GM18873 (cell line): ENCODE results near the gene PPM1G.
A peak's percentile ranks its signal among the peaks of the same experiment; 100 is the strongest.
"Not testable (repeated sequence)": the region's sequence is repeated elsewhere in the genome, so short reads cannot be mapped to it uniquely, and the experiment has no call there.

Experiments used
- ATAC-seq: cut with Tn5 transposase; IDR thresholded peaks from one replicate; pipeline ENCODE4 v1.9.1; 2021; ENCODE audit warnings: mild to moderate bottlenecking, moderate library complexity, moderate number of reproducible peaks; ENCODE audit not compliant: unreplicated experiment, low FRiP score

The PPM1G gene, protein sequence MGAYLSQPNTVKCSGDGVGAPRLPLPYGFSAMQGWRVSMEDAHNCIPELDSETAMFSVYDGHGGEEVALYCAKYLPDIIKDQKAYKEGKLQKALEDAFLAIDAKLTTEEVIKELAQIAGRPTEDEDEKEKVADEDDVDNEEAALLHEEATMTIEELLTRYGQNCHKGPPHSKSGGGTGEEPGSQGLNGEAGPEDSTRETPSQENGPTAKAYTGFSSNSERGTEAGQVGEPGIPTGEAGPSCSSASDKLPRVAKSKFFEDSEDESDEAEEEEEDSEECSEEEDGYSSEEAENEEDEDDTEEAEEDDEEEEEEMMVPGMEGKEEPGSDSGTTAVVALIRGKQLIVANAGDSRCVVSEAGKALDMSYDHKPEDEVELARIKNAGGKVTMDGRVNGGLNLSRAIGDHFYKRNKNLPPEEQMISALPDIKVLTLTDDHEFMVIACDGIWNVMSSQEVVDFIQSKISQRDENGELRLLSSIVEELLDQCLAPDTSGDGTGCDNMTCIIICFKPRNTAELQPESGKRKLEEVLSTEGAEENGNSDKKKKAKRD

DNA sequence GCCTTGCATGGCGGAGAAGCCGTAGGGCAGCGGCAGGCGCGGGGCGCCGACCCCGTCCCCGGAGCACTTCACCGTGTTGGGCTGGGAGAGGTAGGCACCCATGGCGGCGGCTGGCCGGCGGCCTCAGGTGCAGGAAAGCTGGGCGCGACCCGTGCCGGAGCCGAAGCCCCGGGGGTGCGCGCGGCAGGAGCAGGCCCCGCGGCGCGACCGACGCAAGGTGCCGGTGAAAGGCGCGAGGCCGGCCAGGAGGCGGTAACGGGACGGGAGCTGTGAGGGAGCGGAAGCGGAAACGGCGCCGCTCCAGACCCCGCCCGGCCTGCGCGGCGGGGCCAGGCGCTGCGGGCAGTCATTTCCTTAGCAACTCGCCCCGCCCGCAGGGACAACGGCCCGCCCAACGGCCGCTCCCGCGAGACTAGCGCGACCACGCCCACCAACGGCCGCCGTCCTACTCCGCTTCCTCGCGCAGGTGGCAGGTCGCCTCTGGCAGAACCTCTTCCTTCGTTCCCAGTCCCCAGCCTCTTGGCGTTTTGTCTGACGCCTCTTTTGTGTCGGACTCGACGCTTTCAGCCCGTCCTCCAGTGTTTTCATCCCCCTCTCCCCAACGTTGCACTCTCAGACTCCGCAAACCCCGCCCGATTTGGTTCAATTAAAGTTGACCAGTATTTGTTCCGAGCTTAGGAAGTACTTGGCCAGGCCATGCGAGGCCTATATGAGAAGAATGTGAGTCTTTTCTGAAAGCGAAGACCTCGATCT, at the start of gene PPM1G:
Gene PPM1G (minus strand): TSS at position 271 of the 753 bp plus-strand sequence. CDS start 169 bp downstream, at position 102.
- ATAC-seq = peak; percentile 80

DNA sequence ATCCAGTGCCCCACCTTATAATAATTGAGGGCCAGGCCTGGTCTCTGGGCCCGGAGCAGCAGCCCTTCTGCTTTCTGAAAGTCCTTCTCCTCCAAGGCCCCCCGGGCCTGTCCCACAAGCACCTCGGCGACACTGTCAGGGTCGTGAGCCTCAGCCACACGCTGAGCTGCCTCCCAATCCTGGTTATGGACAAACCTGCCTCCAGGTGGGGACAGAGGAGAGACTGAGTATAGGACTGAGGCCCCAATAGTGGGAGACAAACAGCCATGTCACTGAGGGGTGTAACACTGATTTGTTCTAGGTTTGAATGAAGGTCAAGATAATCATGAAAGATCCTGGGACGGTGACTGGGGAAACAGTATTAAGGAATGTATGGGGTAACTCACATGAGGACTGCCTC, 44.6 kb upstream of the PPM1G start:
- no peak for ATAC-seq

DNA sequence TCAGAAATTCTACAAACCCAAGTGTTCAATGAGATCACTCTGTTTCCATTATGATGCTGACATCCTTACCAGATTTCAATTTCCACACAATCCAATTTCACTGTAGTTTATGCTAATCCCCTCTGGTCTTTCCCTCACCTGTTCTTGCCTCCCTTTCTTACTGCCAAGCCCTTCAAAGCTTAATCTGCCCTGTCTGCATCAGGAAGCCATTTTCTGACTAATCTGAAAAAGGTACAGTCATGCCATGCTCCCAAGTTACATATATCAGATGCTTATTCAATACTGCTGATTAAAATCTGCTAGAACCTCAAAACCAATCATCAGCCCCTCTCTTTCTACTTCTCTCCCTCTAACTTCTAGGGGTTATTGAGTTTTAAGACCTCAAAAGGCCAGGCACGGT, 41.7 kb upstream of the PPM1G start:
- no peak for ATAC-seq

DNA sequence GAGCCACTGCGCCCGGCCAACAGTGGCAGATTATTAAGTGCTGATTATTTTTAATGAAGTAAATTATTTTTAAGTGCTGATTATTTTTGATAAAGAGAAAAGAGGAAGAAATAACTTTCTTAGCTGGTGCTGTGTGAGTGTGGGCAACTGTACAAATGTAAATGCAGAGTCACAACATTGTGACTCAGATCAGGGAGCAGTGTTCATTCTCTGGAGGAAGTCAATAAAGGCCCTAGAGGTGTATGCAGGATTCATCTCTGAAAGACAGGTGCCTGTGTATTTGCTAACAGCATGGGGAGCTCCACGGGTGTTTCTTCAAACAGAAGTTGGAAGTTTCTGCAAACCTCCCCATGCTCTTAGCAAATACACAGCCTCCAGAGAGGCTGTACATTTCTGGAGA, 39.0 kb upstream of the PPM1G start:
- ATAC-seq = no peak

DNA sequence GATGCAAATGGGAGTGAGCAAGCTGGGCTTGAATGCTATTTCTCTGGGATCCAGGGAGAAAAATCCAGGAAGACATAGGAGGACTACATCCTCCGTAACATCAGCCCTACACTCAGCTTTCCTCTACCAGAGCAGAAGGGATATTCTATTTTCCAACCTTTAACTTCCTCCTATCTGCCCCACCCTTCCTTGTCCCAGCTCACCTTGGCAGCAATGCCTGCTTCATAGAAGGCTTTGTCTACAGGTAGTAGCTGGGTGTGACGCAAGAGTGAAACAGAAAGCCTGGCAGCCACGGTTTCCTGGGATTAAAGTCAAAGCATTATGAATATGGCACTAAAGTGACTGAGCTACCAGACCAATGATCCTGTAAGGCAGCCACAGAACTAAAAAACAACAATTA, 36.7 kb upstream of the PPM1G start:
- no peak for ATAC-seq

DNA sequence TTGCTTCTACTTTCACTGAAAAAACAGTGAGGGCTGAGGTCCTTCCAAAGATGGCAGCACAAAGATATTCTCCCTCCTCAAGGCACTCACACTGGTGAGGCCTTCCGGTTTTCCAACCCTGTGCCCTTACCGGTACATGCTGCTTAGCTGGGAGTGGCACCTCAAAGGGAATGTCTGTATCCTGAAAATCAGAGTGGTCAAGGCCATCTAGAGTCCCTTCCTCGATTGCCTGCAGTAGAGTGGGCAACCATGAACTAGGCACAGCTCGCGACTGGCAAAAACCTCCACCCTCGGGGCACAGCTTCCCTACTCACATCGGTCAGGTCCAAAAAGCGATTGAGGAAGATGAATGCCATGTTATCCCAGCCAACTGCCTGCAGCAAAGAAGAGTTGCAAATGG, 36.2 kb upstream of the PPM1G start:
- no peak for ATAC-seq

DNA sequence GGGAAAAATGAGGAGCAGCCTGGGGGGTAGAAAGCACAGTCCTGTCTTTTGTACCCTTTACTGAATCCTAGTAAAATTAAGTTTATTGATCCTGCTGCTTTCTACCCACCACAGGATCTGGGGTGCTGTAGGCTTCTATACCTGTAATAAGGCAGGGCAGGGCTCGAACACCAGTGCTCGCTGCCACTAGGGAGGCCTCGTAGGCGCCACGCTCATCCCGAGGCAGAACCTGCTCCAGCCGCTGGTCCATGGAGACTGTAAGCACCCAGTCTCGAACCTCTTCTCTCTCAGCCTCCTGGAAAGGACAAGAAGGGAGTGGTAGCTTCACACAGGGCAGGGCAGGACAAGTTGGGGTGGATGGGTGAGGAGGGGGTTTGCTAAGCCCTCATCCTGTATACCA, 35.8 kb upstream of the PPM1G start:
- no peak for ATAC-seq

DNA sequence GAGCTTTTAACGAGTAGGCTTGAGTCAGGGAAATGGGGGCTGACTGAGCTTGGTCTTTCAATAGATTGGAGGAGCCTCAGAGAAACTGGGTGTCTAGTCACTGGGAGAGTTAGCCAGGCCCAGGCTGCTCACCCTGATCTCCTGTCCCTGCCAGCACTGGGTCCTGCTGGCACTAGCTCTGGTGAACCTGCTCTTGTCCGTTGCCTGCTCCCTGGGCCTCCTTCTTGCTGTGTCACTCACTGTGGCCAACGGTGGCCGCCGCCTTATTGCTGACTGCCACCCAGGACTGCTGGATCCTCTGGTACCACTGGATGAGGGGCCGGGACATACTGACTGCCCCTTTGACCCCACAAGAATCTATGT, 33.5 kb upstream of the PPM1G start:
- ATAC-seq = no peak

DNA sequence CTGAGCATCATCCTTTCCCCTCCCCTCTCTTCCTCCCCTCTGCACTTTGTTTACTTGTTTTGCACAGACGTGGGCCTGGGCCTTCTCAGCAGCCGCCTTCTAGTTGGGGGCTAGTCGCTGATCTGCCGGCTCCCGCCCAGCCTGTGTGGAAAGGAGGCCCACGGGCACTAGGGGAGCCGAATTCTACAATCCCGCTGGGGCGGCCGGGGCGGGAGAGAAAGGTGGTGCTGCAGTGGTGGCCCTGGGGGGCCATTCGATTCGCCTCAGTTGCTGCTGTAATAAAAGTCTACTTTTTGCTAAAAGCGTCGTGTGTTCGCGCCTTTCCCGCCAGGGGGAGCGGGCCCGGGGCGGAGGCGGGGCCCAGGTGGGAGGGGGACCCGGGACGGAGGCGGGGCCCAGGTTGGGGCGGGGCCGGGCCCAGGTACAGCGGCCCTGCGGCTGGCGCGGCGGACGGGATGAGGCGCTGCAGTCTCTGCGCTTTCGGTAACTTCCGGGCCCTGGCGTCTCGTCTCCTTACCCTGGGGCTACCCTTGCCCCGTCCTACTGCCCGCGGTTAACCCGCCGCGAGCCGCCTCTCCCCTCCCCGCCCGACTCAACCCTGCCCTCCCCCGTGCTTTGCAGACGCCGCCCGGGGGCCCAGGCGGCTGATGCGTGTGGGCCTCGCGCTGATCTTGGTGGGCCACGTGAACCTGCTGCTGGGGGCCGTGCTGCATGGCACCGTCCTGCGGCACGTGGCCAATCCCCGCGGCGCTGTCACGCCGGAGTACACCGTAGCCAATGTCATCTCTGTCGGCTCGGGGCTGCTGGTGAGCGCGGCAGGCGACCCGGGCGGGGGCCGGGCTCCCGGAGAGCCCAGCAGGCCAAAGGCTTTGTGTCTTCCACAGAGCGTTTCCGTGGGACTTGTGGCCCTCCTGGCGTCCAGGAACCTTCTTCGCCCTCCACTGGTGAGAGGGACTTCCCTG, 32.8 kb upstream of the PPM1G start, which contains the start of gene KRTCAP3:
Gene KRTCAP3 (plus strand): TSS at position 424 of the 962 bp plus-strand sequence. CDS start 32 bp downstream, at position 456.
- ATAC-seq = no peak

DNA sequence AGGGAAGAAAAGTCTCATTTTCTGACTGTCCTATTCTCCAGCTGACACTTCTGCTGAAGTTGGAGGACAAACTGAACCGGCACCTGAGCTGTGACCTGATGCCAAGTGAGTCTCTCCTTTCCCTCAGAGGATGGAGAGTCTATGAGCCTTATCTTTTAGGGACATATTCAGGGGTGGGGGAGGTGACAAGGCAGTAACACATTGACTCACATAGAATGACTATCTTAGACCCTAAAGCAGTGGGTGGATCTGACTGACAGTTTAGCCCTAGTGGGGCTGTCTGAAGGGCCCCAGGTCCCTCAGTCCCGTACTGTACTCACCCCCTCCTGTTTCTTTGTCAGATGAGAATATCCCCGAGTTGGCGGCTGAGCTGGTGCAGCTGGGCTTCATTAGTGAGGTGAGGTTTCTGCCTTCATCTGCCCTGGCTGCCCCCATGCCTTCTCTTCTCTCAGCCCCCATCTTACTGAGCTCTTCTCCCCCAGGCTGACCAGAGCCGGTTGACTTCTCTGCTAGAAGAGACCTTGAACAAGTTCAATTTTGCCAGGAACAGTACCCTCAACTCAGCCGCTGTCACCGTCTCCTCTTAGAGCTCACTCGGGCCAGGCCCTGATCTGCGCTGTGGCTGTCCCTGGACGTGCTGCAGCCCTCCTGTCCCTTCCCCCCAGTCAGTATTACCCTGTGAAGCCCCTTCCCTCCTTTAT, 32.0 kb upstream of the PPM1G start:
- ATAC-seq = no peak

DNA sequence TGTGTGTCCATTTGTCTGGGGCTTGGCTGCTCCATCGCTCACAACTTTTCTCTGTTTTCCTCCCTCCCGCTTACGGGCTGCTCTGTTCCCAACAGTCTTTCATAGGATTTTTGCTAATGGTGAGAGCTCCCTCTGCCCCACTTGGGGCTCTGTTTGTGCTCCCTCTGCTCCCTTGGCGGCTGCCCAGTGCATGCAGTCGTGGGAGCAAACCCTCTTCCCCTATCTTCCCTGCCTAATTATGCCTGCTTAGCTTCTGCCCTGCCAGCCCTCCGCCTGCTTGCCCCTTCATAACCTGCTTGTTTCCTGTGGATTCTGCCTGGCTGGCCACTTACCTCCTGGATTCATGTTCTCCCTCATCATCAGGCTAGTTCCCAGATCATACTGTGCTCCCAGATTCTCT, 26.2 kb upstream of the PPM1G start:
- ATAC-seq = no peak

DNA sequence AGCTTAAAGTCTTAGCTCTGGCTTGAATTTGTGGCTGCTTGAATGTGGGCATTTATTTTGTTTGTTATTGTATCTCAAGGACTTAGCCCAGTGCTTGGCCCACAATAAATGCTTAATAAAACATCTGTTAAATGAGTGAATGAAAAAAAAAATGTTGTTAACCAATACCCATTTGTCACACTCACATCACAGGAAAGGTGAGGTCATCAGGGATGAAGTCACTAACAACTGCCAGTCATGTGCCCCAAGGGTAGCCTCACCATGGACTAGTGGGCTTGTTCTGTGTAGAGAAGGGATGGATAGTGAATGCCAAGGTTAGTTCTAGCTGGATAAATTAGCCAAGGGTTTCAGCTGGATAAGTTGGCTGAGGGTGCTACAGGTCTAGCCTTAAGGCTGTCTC, 22.0 kb upstream of the PPM1G start:
- ATAC-seq = no peak

DNA sequence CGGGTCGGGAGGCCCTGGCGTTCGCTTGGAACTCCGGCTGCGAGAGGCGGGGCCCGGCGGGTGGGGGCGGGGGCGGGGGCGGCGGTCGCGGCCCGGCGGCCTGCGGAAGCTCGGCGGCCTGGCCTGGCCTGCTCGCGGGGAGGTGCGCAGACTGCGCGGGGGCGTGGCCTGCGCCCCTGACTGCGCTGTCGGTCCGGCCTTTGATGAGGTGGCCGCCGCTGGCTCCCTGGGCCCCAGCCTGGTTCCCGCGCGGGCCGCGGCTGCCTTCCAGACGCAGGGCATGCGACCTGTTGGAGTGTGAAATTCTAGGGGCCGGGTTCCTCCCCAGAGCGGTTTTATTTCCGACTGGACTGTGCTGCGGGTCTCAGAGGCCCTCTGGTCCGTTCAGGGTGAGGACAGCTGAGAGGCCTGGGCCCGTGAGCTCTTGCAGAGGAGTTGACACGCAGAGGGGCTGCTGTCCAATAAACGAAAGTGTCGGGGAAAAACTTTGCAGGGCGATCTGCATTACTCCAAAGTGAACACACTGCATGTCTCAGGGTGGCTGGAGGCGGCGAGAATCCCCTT, 19.7 kb upstream of the PPM1G start:
- ATAC-seq = peak; percentile 41

DNA sequence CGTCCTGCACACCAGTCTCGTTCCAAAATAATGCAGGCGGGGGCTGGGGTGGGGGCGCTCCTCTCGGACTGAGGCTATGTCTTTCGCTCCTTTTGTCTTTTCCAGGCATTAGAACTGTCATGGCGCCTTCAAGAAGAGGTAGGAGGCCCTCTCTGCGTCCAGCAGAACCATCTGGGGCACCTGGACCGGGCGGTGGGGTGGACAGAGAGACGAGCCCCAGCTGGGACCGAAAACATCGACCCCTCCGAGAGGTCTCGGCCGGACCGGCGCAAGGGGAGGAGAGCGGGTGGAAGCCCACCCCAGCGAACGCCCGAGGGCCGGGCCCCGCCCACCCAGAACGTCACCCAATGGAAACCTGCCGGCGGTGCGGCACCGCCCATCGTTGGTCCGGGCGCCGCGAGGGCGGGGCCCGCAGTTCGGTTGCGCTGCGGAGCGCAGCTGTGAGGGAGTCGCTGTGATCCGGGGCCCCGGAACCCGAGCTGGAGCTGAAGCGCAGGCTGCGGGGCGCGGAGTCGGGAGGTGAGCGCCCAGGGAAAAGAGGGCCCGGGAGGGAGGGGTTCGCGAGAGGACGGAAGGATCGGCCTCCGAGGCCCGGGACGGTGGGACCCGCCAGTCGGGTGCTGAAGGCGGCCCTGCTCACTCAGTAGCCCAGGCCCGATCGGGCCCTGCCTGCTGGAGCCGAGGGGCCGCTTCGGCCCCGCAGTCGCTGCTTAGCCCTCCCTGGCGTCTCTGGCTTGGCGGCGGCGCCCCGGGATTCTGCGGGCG, 19.0 kb upstream of the PPM1G start, which contains the start of gene NRBP1:
Gene NRBP1 (plus strand): TSS at position 419 of the 765 bp plus-strand sequence. CDS start 4,643 bp downstream, outside the sequence.
- peak; percentile 66 for ATAC-seq

DNA sequence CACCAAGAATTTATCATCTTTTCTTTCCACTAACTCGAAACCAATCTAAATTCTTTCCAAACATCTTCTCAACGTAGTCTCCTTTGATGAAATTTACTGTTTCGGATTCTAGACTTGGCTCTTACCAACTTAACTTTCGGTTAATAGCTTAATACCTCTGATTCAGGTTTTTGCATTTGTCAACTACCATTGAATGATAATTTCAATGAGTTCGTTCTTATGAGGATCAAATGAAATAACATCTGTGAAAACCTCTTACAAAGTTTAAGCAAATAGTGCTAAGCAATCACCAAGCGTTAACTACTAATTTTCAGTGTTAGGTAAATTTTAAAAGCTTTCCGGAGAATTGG, 18.4 kb upstream of the PPM1G start:
- no peak for ATAC-seq

DNA sequence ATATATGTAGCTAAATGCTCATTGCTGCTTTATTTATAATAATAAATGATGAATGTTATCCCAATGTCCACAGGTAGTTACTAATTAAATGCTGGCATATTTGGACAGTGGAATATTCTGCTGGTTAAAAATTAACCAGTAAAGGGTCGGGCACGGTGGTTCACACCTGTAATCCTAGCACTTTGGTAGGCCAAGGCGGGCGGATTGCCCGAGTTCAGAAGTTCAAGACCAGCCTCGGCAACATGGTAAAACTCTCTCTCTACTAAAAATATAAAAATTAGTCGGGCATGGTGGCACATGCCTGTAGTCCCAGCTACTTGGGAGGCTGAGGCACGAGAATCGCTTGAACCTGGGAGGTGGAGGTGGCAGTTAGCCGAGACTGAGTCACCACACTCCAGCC, 15.6 kb upstream of the PPM1G start:
- ATAC-seq = not testable (repeated sequence)

DNA sequence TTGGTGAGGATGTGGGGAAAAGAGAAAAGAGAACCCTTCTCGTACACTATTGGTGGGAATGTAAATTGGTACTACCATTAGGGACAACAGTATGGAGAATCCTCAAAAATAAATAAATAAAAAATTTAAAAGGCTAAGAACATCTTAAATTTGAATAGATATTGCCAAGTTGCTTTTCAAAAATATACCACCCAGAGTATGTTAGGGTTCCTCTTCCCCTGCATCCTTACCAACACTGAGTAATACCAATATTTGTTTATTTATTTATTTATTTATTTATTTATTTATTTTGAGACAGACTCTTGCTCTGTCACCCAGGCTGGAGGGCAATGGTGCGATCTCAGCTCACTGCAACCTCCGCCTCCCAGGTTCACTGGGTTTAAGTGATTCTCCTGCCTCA, 13.6 kb upstream of the PPM1G start:
- no peak for ATAC-seq

DNA sequence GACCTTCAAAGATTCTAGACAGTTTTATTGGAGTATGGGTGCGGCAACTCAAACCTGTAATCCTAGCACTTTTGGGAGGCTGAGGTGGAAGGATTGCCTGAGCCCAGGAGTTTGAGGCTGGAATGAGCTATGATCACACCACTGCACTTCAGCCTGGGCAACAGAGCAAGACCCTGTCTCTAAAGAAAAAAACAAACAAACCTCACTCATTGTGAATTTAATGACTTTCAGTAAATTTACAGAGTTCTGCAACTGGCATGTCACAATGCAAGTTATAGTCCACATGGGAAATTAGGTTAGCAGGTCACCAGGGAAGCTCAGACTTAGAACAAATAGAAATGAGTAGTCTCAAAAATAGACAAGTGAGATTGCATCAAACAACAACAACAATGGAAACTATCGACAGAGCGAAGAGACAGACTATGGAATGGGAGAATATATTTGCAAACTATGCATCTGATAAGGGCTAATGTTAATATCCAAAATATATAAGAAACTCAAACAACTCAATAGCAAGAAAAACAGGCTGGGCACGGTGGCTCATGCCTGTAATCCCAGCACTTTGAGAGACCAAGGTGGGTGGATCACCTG, 12.4 kb upstream of the PPM1G start:
- ATAC-seq = no peak
